ENCODE data around the gene CCNJL. TPM values are rescaled to one million over a fixed set of nuclear protein-coding genes. Genes with fewer than 3 reads are reported as not detected.
"Not testable (repeated sequence)": the region's sequence is repeated elsewhere in the genome, so short reads cannot be mapped to it uniquely, and the experiment has no call there.

Gene CCNJL
- total RNA-seq, 2 donors from 2014 or later: 5.5 to 5.6 TPM

- DNase-seq: no peak
- no peak for ATAC-seq
- intact Hi-C loops (cut with DNase I): no loop called here
Measured at GRCh38 chr5:160270704-160271103, 41.7 kb downstream of the CCNJL start.

DNA sequence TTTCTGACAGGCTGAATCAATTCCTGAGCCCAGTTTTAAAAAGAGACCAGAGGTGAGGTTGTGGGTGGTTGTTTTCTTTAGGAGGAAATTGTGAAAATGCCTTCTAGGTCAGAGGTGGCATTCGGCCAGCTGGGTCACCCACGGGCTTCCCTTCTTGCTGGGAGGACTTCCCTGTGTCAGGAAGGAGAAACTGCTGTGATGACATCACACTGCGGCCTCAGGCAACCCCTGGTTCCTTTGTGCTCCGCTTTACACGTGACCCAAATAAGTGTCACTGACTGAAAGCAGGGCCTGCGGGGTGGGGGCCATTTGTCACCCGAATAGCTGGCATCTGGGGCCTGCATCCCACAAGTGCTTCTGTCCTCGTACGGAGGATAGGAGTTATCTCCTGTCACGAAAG is 43.3 kb downstream of the CCNJL start:
- intact Hi-C loops (cut with DNase I): loop anchor here in 1 of 2 donors (10.0 kb wide), 1 partner anchor 46 kb away; the partner anchor contains the start of gene CCNJL
- DNase-seq (peak; percentile 93), ATAC-seq (peak; percentile 94 to 96)

GRCh38 chr5:160268121-160268520 is 44.2 kb downstream of the CCNJL start:
- DNase-seq (no peak), ATAC-seq (no peak)
- intact Hi-C loops (cut with DNase I): loop anchor here in 1 of 2 donors (10.0 kb wide), 1 partner anchor 47 kb away; the partner anchor contains the start of gene CCNJL

GRCh38 chr5:160266752-160267345 is 45.5 kb downstream of the CCNJL start:
- intact Hi-C loops (cut with DNase I): loop anchor here in 1 of 2 donors (10.0 kb wide), 1 partner anchor 48 kb away; the partner anchor contains the start of gene CCNJL
- DNase-seq (no peak), ATAC-seq (no peak)

DNA sequence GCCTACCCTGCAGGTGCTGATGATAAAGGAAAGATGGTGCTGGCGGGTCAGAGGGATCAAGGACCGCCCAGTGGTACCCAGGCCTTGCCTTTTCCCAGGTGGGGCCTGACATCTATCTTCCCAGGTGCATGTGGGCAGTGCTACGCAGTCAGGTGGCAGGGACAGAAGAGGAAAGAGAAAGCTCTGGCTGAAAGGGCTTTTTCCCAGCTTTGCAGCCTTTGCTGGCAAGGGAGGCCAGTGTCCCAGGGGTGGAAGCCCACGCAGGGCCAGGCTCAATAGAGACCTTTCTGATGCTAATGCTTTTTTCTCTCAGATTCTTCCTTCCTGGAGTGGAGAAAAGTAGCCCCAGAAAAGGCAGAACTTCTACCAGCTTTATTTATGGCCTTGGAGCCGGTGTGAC is 46.3 kb downstream of the CCNJL start:
- DNase-seq: no peak
- ATAC-seq: no peak
- intact Hi-C loops (cut with DNase I): loop anchor here in 1 of 2 donors (10.0 kb wide), 1 partner anchor 49 kb away; the partner anchor contains the start of gene CCNJL

DNA sequence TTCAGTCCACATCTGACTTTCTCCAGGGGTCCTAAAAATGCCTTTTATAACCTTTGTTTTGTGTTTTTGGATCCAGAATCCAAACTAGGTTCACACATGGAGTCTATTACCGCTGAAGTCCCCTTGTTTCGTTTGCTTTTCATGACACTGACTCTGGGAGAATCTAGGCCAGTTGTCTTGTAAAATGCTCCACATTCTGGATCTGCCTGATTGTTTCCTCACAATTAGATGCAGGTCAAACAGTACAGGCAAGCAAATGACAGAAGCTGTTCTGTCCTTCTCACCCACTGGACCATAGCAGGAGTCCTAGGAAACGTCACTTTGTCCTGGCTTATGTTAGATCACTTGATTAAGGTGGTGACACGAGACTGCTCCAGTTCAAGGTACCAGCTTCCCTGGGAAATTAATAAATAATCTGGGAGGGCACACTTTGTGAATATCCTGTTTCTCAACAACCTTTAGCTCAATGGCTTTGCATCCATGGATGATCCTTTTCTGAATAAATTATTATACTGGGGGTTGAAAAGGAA is 49.0 kb downstream of the CCNJL start:
- ATAC-seq (no peak), DNase-seq (no peak)
- intact Hi-C loops (cut with DNase I): loop anchor here in 1 of 2 donors (10.0 kb wide), 1 partner anchor 51 kb away; the partner anchor contains the start of gene CCNJL

DNA sequence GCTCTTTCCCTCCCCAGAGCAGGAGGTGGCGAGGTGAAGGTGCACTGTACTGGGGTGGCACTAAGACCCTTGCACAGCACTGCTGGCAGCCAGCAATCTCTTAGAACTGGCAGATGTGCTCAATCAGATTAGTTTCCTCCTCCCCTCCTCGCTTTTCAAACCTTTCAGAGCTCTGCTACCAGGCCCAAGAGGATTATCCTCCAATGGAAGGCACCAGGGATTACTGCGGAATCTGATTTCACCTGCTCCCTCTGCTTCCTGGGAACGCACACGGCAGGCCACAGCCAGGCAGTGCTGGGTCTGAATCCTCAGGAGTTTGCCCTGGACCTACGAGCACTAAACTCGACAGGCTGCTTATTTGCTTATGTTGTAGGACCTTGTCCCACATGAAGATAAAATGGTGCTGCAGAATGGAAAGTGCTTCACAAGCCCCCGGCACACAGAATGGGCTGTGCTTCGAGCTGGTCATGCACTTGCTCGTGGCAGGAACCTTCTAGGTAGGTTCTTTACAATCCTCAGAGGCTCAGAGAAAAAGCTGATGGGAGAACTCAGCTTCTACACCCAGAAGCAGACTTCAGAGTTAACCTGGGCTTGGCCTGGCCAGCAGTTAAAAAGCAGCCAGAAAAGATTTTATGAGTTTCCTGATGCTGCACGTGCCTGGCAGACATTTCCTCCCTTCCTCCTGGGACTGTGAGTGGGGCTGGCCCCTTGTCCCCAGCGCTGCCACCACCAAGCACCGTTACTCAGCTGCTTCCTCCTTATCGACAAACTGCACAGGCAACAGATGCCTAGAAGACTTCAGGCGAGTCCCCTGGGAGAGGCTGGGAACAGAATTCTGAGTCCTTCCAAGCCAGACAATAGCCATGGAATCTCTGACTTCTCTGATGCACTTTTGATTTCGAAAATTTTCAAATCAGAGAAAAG is 50.0 kb downstream of the CCNJL start:
- ATAC-seq (peak in 1 of 2 donors; percentile 30), DNase-seq (peak; percentile 47)

GRCh38 chr5:160260881-160261815 is 51.2 kb downstream of the CCNJL start:
- intact Hi-C loops (cut with DNase I): loop anchor here in 1 of 2 donors (10.0 kb wide), 1 partner anchor 54 kb away; the partner anchor contains the start of gene CCNJL
- ATAC-seq: peak; percentile 83 to 94
- DNase-seq: peak; percentile 48

More for the DNA sequence above, 50.0 kb downstream of the CCNJL start:
- intact Hi-C loops (cut with DNase I): loop anchor here in 1 of 2 donors (10.0 kb wide), 1 partner anchor 52 kb away; the partner anchor contains the start of gene CCNJL

GRCh38 chr5:160260006-160260775 is 52.2 kb downstream of the CCNJL start:
- intact Hi-C loops (cut with DNase I): loop anchor here in 1 of 2 donors (10.0 kb wide), 1 partner anchor 55 kb away; the partner anchor contains the start of gene CCNJL
- DNase-seq (no peak), ATAC-seq (no peak)

DNA sequence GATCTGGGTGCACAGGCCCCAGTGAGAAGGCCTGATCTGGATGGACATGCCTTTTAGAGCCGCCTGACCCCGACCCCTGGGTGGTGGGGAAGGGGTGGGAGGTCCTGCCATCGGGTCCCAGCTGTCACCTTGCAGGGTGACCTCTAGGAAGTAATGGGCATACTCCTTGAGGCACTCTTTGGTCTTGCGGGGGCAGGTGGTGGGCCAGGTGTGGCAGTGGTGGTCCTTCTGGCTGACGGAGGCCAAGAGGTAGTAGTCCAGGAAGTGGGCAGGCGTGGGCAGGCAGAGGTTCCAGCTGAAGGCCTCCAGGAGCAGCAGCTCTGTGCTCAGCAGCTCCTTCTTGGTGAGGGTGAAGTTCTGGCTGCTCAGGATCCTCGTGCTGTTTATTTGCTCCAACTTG is 53.0 kb downstream of the CCNJL start:
- intact Hi-C loops (cut with DNase I): no loop called here
- ATAC-seq: no peak
- no peak for DNase-seq

- no peak for ATAC-seq
- intact Hi-C loops (cut with DNase I): no loop called here
- no peak for DNase-seq
Measured at GRCh38 chr5:160254706-160255105, 57.7 kb downstream of the CCNJL start.

DNA sequence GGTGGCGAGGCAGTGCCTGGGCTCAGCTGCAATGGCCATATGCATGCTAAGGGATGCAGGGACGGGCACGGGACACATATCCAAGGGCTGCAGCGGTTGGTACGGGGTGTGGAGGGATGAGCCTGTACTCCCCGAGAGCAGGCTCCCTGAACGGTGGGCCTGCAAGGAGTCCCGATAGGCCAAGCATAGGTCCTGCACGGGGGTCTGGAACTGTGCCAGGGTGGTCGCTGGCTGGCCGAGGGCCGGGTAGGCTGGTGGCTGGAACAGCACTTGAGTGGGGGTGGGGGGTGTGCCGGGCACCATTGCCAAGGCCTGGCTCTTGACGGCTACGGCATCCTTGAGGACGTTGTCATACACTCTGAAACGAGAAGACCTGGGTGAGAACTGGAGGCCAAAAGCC is 58.9 kb downstream of the CCNJL start:
- no peak for DNase-seq
- intact Hi-C loops (cut with DNase I): no loop called here
- no peak for ATAC-seq

DNA sequence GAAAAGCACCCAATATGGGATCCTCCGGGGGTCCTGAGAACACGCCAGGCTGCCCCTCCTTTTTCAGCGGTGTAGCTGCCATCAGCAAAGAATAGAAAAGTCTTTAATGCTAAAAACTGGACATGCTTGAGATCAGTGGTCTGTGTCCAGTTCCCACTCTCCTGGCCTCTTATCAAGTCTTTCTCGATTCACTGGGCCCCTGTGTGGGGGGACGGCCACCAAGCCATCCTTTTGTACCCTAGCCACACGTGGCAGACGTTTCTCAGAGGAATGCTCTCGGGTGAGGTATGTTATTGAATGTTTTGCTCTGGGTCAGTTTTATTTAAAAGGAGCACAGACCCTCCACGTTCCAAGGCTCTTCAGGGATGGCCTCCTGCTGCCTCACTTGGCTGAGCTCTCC is 59.4 kb downstream of the CCNJL start:
- intact Hi-C loops (cut with DNase I): no loop called here
- ATAC-seq (no peak), DNase-seq (no peak)

DNA sequence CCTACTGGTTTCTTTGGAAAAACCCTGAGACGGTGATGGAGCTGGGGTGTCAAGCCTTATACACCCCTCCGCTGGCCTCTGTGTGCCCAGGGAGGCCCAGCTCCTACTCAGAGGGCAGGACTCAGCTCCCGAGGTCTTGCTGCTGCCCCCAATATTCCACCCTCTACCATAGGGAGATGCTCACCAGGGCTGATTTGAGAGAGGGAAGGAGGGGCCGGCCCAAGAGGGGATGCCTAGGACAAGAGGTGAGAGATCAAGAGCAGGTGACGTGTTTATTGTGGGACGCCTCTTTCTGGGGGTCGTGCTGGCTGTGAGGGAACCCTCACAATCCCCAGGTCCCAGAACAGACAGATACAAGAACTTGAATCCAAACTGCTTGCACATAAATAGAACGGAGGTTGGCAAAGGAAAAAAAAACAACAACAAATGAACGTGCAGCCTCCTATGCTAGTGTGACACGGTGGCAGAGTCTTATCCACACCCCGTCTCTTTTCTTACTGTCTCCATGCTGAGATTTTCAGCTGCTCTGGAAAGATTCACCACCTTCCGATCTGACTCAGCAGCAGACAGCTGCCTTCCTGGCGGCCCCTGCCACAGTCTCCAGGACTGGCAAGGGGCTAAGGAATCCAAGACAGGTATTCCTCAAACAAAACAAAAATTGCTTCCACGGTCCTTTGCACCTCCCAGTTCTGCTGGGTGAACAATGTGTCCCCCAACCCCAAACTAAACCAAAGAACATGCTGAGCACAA is 60.8 kb downstream of the CCNJL start:
- DNase-seq (no peak), ATAC-seq (no peak)
- intact Hi-C loops (cut with DNase I): no loop called here

DNA sequence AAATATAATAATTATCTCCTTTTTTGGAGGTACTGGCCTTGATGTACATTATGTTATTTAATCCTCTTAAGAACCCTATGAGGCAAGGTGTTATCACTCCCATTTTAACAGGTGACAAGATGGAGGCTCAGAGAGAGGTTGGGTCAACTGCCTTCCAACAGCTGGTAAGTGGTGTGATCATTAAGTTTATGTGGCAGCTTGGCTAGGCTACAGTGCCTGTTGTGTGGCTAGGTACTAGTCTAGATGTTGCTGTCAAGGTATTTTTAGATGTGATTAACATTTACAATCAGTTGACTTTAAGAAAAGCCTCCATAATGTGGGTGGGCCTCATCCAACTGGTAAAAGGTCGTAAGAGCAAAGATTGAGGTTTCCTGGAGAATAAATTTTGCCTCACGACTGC is 61.5 kb downstream of the CCNJL start:
- ATAC-seq: no peak

GRCh38 chr5:160250226-160250625 is 62.1 kb downstream of the CCNJL start:
- ATAC-seq (no peak), DNase-seq (no peak)
- intact Hi-C loops (cut with DNase I): no loop called here

More for the DNA sequence above, 61.5 kb downstream of the CCNJL start:
- DNase-seq: no peak
- intact Hi-C loops (cut with DNase I): no loop called here

- ATAC-seq; intact Hi-C loops (cut with DNase I); DNase-seq: not testable (repeated sequence)
Measured at GRCh38 chr5:160249570-160249969, 62.8 kb downstream of the CCNJL start.
